Right forelimb (tissue), 1 donor: ENCODE measurements around the gene KMT2C.
"Not testable (repeated sequence)": the region's sequence is repeated elsewhere in the genome, so short reads cannot be mapped to it uniquely, and the experiment has no call there.

ENCODE experiments used
- DNase-seq: peaks from one replicate; pipeline ENCODE4 v3.0.0-alpha.2; 2018

The KMT2C gene

GRCh38 chr7:152402384-152403250 lies 33.2 kb downstream of the KMT2C start:
- DNase-seq: no peak

GRCh38 chr7:152399344-152399743 lies 36.5 kb downstream of the KMT2C start:
- DNase-seq: no peak

- no peak for DNase-seq
Measured at GRCh38 chr7:152395112-152395511, 40.7 kb downstream of the KMT2C start.

- peak; percentile 53 for DNase-seq
Measured at GRCh38 chr7:152394214-152394613, 41.6 kb downstream of the KMT2C start.

- no peak for DNase-seq
Measured at GRCh38 chr7:152392254-152392653, 43.5 kb downstream of the KMT2C start.

GRCh38 chr7:152386136-152386764 lies 49.6 kb downstream of the KMT2C start:
- DNase-seq: not testable (repeated sequence)

GRCh38 chr7:152384235-152385200 lies 51.3 kb downstream of the KMT2C start:
- not testable (repeated sequence) for DNase-seq

GRCh38 chr7:152383341-152384234 lies 52.2 kb downstream of the KMT2C start:
- no peak for DNase-seq

GRCh38 chr7:152382244-152382643 lies 53.6 kb downstream of the KMT2C start:
- no peak for DNase-seq

GRCh38 chr7:152380931-152381578 lies 54.7 kb downstream of the KMT2C start:
- not testable (repeated sequence) for DNase-seq

GRCh38 chr7:152378497-152378896 lies 57.3 kb downstream of the KMT2C start:
- DNase-seq: not testable (repeated sequence)

- not testable (repeated sequence) for DNase-seq
Measured at GRCh38 chr7:152376716-152377484, 58.9 kb downstream of the KMT2C start.

- no peak for DNase-seq
Measured at GRCh38 chr7:152370297-152370696, 65.5 kb downstream of the KMT2C start.

GRCh38 chr7:152369518-152369917 lies 66.3 kb downstream of the KMT2C start:
- no peak for DNase-seq

GRCh38 chr7:152367170-152367569 lies 68.6 kb downstream of the KMT2C start:
- no peak for DNase-seq

GRCh38 chr7:152366662-152367061 lies 69.1 kb downstream of the KMT2C start:
- no peak for DNase-seq

GRCh38 chr7:152365982-152366603 lies 69.7 kb downstream of the KMT2C start:
- no peak for DNase-seq

GRCh38 chr7:152363798-152364197 lies 72.0 kb downstream of the KMT2C start:
- no peak for DNase-seq

GRCh38 chr7:152362128-152362926 lies 73.5 kb downstream of the KMT2C start:
- DNase-seq: no peak
